UCSD-AML1 (cell line): ENCODE data around the gene TMEM63A.
"Not testable (repeated sequence)": the region's sequence is repeated elsewhere in the genome, so short reads cannot be mapped to it uniquely, and the experiment has no call there.

ENCODE experiments used
- DNase-seq: peaks from one replicate; lab custom pipeline; 2025; ENCODE audit not compliant: unreplicated experiment; lab: John Stamatoyannopoulos, UW

TMEM63A gene

DNA sequence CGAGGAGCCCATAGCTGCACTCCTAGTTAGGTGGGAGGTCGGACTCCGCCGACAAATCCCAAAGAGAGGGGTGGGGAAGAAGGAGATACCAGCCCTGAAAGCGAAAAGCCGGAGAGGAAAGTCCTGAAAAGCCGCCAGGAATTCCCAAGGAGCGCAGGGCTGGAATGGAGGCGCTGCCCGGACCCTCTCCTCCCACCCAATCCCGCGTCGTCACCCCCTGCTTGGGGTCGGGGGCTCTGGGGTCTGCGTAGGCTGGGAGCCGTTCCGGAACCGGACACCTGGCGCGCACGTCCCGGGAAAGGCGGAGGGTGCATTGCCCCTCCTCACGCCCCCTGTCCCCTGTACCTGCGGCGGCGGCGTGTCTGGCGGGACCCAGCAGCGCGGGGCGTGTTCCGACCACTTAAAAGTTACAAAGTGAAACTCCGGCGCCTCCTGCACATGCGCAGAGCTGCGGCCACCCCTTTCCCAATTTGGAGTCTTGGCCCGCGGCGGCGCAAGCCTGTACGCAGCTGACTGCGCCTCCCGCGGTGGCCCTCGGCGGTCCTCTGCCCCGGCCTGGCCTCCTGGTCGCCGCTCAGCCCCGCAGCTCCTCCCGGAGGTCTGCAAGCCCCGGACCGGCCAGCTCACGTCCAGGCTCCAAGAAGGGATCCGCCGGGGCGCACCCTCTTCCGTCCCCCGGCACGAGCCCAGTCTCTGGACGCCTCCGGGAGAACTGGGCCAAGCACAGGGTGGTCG, at the start of gene TMEM63A:
TSS of gene TMEM63A (minus strand) at position 422 of the 735 bp plus-strand sequence. CDS start 4,800 bp downstream, outside the sequence.
- peak; percentile 89 for DNase-seq

- DNase-seq: no peak
These were observed 49.3 kb upstream of the TMEM63A start for GRCh38 chr1:225931270-225932136.

GRCh38 chr1:225930566-225930965, 48.4 kb upstream of the TMEM63A start:
- DNase-seq: no peak

DNA sequence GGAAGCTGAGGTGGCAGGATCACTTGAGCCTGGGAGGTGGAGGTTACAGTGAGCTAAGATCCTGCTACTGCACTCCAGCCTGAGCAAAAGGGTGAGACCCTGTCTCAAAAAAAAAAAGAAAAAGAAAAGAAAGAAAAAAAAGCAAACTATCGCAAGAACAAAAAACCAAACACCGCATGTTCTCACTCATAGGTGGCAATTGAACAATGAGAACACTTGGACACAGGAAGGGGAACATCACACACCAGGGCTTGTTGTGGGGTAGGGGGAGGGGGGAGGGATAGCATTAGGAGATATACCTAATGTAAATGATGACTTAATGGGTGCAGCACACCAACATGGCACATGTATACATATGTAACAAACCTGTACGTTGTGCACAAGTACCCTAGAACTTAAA, 47.3 kb upstream of the TMEM63A start:
- not testable (repeated sequence) for DNase-seq

DNA sequence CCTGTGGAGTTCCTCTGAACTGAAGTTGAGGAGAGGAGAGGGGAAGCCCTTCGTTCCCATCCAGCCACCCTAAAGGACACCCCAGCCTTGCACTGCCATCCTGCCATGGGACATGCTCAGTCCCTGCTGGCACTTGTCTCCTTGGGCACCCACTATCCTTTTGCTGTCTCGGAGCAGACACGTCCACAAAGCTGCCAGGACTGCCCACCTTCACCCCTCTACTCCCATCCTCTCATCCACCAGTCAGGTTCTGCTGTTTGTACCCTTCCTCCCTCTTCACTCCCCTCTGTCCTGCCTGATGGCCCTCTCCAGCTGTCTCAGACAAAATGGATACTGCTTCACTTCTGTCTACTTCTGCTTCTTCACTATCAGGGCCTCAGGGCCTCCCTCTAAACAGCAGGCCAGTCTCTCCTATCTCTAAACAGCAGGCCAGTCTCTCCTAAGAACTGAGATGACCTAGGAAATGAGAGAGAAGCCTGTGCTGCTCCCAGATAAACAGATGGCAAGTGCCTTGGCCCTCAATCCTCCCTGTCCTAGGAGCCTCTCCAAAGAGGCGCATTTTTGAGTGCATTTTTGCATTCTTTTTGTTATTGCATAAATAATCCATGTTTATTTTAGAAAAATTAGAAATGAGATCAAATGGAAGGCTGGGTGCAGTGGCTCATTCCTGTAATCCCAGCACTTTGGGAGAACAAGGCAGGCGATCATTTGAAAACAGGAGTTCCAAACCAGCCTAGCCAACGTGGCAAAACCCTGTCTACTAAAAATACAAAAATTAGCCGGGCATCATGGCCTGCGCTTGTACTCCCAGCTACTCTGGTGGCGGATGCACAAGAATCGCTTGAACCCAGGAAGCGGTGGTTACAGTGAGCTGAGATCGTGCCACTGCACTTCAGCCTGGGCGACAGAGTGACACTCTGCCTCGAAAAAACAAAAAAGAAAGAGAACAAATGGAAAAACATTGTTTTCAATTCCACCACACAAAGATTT, 46.3 kb upstream of the TMEM63A start:
- peak; percentile 43 for DNase-seq

- peak; percentile 72 for DNase-seq
These were observed 44.5 kb upstream of the TMEM63A start for GRCh38 chr1:225926551-225927113.

GRCh38 chr1:225923692-225924555, 41.7 kb upstream of the TMEM63A start, which contains the start of gene PYCR2:
TSS of gene PYCR2 (minus strand) at chr1:225924250. CDS start at chr1:225924110, 140 bp downstream.
- peak; percentile 97 for DNase-seq

DNA sequence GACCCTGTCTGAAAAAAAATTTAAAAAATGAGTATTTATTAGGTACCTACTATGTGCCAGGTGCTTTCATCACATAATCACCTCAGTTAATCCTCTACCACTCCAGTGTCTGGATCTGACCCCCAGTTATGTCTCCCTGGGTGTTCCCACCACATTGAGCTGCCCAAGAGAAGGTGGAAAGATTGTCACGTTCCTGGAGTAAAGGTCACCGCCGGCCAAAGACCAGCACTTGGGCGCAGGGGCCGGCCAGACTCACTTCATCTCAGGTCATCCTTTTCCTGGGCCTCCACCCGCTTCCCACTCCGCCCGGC, 41.2 kb upstream of the TMEM63A start:
- DNase-seq: no peak

- DNase-seq: no peak
These were observed 39.8 kb upstream of the TMEM63A start for GRCh38 chr1:225921734-225922709.

GRCh38 chr1:225919906-225920305, 37.7 kb upstream of the TMEM63A start:
- no peak for DNase-seq

GRCh38 chr1:225918280-225918679, 36.1 kb upstream of the TMEM63A start:
- DNase-seq: no peak

- DNase-seq: no peak
These were observed 35.4 kb upstream of the TMEM63A start for GRCh38 chr1:225917536-225917935.

GRCh38 chr1:225917101-225917500, 34.9 kb upstream of the TMEM63A start:
- DNase-seq: no peak

DNA sequence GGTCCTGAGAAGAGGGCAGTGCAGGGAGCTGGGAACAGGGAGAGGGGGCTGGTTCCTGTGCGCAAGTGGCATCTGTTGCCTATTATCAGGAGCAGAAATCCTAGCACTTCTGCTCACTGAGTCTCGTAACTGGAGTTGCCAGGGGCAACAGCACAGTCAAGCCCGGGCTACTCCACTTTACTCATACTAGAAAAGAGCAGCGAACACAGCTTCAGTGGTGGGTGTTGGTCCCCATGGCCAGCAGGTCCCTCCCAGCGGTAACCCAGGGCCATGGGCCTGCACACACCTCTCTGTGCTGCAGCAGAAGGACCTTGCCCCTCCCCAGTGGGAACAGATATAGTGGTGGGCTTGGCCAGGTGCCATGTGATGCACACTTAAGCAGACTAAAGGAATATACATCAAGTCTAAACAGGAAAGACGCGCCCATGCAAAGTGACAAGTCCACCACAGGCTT, 33.4 kb upstream of the TMEM63A start:
- no peak for DNase-seq

GRCh38 chr1:225914947-225915346, 32.8 kb upstream of the TMEM63A start:
- DNase-seq: no peak

GRCh38 chr1:225914391-225914790, 32.2 kb upstream of the TMEM63A start:
- no peak for DNase-seq

- no peak for DNase-seq
These were observed 29.3 kb upstream of the TMEM63A start for GRCh38 chr1:225911191-225912130.
